ENCODE measurements around the gene HAUS3. TPM values are rescaled to one million over a fixed set of nuclear protein-coding genes. Genes with fewer than 3 reads are reported as not detected.

The HAUS3 gene
- total and polyA plus RNA-seq, 2 experiments from 2014 or later: 21.4 to 36.0 TPM

DNA sequence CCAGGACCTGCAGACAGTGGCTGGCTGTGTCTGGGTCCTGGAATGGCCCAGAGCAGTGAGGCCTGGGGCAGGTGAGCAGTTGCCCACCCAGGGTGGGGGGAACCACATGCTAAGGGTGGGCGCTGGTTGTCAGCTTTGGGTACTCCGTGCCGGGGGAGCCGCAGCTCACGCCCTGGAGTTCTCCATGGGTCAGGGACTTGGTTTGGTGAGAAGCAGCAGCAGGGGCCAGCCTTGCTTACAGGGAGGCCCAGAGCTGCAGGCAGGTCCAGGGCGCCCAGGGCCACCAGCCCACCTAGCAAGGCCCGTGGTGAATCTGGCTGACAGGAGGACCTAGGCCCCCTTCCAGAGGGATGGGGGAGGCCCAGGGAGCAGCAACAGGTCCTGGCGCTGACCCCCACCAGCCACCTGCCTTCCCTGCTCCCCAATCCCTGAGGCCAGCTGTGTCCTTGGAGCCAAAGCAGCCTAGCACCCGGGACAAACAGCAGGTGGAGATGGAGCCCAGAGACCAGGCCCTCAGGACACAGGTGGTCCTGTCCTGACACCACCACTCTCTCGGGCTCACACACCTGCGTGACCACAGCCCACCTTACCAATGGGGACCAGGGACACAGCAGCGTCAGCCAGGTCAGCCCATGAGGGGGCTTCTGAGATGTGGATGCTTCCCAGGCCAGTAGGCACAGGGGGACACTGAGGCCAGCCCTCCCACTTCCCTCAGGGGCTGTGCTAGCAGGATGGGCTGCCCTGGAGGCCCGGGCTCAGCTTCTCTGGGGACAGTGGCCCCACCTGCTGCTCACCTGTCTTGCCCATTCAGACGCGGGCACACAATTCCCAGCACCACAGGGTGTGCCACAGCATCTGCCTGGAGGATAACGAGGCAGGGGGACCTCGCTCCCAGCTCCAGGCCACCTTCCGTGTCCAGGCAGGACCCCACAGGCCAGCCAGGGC is 16.4 kb upstream of the HAUS3 start:
- Mint-ChIP-seq H3K9me3 (no peaks in the 10 kb centered on the region), H3K27ac (no peak overlapping the region), H3K27me3 (ENCODE audit: insufficient read depth, low read depth, poor library complexity) (peaks cover 7% of the 10 kb centered on the region), H3K36me3 (ENCODE audit: low read depth) (no peaks in the 10 kb centered on the region; the same call in 2 of the 3 replicates), H3K4me1 (peaks cover 15% of the 10 kb centered on the region), H3K4me3 (no peak overlapping the region)
- H3F3A ChIP-seq (replicated peaks; ENCODE audit: low read depth): no peaks in the 10 kb centered on the region
- H3K9me2 ChIP-seq (ENCODE audit: insufficient read depth): no peaks in the 10 kb centered on the region
- H3K36me3 ChIP-seq (ENCODE audit: insufficient read depth): no peaks in the 10 kb centered on the region
- H3K4me2 ChIP-seq: no peak overlapping the region
- H4K20me1 ChIP-seq (replicated peaks; ENCODE audit: insufficient read depth): no peaks in the 10 kb centered on the region
- DNase-seq (ENCODE audit: low spot score): no peak
- ATAC-seq: no peak
- TF ChIP-seq, protein P1, sequence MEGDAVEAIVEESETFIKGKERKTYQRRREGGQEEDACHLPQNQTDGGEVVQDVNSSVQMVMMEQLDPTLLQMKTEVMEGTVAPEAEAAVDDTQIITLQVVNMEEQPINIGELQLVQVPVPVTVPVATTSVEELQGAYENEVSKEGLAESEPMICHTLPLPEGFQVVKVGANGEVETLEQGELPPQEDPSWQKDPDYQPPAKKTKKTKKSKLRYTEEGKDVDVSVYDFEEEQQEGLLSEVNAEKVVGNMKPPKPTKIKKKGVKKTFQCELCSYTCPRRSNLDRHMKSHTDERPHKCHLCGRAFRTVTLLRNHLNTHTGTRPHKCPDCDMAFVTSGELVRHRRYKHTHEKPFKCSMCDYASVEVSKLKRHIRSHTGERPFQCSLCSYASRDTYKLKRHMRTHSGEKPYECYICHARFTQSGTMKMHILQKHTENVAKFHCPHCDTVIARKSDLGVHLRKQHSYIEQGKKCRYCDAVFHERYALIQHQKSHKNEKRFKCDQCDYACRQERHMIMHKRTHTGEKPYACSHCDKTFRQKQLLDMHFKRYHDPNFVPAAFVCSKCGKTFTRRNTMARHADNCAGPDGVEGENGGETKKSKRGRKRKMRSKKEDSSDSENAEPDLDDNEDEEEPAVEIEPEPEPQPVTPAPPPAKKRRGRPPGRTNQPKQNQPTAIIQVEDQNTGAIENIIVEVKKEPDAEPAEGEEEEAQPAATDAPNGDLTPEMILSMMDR (conservative IDR thresholded peaks at IDR 0.05; ENCODE audit: low read depth in 2 of 2): no peak
- TF ChIP-seq EZH2phosphoT487 (IDR thresholded peaks at IDR 0.05; ENCODE audit: unreplicated experiment) (no peak), CREB1 (CRISPR knock-in tag; IDR thresholded peaks at IDR 0.05; ENCODE audit: low read depth) (no peak), NANOG (IDR thresholded peaks at IDR 0.05; ENCODE audit: borderline replicate concordance) (no peak), POLR2AphosphoS5 (IDR thresholded peaks at IDR 0.05; ENCODE audit: low read depth) (no peak), EZH2 (IDR thresholded peaks at IDR 0.05; ENCODE audit: low read depth, unreplicated experiment) (no peak), JUNB (IDR thresholded peaks at IDR 0.05; ENCODE audit: unreplicated experiment) (no peak)
- TF ChIP-seq, protein P2, sequence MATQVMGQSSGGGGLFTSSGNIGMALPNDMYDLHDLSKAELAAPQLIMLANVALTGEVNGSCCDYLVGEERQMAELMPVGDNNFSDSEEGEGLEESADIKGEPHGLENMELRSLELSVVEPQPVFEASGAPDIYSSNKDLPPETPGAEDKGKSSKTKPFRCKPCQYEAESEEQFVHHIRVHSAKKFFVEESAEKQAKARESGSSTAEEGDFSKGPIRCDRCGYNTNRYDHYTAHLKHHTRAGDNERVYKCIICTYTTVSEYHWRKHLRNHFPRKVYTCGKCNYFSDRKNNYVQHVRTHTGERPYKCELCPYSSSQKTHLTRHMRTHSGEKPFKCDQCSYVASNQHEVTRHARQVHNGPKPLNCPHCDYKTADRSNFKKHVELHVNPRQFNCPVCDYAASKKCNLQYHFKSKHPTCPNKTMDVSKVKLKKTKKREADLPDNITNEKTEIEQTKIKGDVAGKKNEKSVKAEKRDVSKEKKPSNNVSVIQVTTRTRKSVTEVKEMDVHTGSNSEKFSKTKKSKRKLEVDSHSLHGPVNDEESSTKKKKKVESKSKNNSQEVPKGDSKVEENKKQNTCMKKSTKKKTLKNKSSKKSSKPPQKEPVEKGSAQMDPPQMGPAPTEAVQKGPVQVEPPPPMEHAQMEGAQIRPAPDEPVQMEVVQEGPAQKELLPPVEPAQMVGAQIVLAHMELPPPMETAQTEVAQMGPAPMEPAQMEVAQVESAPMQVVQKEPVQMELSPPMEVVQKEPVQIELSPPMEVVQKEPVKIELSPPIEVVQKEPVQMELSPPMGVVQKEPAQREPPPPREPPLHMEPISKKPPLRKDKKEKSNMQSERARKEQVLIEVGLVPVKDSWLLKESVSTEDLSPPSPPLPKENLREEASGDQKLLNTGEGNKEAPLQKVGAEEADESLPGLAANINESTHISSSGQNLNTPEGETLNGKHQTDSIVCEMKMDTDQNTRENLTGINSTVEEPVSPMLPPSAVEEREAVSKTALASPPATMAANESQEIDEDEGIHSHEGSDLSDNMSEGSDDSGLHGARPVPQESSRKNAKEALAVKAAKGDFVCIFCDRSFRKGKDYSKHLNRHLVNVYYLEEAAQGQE (IDR thresholded peaks at IDR 0.05; ENCODE audit: unreplicated experiment): no peak
- TF ChIP-seq, protein P3, sequence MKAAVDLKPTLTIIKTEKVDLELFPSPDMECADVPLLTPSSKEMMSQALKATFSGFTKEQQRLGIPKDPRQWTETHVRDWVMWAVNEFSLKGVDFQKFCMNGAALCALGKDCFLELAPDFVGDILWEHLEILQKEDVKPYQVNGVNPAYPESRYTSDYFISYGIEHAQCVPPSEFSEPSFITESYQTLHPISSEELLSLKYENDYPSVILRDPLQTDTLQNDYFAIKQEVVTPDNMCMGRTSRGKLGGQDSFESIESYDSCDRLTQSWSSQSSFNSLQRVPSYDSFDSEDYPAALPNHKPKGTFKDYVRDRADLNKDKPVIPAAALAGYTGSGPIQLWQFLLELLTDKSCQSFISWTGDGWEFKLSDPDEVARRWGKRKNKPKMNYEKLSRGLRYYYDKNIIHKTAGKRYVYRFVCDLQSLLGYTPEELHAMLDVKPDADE (IDR thresholded peaks at IDR 0.05): no peak
- TF ChIP-seq, protein P4, sequence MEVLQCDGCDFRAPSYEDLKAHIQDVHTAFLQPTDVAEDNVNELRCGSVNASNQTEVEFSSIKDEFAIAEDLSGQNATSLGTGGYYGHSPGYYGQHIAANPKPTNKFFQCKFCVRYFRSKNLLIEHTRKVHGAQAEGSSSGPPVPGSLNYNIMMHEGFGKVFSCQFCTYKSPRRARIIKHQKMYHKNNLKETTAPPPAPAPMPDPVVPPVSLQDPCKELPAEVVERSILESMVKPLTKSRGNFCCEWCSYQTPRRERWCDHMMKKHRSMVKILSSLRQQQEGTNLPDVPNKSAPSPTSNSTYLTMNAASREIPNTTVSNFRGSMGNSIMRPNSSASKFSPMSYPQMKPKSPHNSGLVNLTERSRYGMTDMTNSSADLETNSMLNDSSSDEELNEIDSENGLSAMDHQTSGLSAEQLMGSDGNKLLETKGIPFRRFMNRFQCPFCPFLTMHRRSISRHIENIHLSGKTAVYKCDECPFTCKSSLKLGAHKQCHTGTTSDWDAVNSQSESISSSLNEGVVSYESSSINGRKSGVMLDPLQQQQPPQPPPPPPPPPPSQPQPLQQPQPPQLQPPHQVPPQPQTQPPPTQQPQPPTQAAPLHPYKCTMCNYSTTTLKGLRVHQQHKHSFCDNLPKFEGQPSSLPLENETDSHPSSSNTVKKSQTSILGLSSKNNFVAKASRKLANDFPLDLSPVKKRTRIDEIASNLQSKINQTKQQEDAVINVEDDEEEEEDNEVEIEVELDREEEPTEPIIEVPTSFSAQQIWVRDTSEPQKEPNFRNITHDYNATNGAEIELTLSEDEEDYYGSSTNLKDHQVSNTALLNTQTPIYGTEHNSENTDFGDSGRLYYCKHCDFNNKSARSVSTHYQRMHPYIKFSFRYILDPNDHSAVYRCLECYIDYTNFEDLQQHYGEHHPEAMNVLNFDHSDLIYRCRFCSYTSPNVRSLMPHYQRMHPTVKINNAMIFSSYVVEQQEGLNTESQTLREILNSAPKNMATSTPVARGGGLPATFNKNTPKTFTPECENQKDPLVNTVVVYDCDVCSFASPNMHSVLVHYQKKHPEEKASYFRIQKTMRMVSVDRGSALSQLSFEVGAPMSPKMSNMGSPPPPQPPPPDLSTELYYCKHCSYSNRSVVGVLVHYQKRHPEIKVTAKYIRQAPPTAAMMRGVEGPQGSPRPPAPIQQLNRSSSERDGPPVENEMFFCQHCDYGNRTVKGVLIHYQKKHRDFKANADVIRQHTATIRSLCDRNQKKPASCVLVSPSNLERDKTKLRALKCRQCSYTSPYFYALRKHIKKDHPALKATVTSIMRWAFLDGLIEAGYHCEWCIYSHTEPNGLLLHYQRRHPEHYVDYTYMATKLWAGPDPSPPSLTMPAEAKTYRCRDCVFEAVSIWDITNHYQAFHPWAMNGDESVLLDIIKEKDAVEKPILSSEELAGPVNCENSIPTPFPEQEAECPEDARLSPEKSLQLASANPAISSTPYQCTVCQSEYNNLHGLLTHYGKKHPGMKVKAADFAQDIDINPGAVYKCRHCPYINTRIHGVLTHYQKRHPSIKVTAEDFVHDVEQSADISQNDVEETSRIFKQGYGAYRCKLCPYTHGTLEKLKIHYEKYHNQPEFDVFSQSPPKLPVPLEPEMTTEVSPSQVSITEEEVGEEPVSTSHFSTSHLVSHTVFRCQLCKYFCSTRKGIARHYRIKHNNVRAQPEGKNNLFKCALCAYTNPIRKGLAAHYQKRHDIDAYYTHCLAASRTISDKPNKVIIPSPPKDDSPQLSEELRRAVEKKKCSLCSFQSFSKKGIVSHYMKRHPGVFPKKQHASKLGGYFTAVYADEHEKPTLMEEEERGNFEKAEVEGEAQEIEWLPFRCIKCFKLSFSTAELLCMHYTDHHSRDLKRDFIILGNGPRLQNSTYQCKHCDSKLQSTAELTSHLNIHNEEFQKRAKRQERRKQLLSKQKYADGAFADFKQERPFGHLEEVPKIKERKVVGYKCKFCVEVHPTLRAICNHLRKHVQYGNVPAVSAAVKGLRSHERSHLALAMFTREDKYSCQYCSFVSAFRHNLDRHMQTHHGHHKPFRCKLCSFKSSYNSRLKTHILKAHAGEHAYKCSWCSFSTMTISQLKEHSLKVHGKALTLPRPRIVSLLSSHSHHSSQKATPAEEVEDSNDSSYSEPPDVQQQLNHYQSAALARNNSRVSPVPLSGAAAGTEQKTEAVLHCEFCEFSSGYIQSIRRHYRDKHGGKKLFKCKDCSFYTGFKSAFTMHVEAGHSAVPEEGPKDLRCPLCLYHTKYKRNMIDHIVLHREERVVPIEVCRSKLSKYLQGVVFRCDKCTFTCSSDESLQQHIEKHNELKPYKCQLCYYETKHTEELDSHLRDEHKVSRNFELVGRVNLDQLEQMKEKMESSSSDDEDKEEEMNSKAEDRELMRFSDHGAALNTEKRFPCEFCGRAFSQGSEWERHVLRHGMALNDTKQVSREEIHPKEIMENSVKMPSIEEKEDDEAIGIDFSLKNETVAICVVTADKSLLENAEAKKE (CRISPR knock-in tag; IDR thresholded peaks at IDR 0.05): no peak
- 0 out of 2 replicates have a peak, but pooled peaks cover under 1% of the 10 kb centered on the region for H3K27me3 ChIP-seq (ENCODE audit: insufficient read depth)
- no peaks in the 10 kb centered on the region for H3K79me2 ChIP-seq (replicated peaks; ENCODE audit: insufficient read depth)
- H3K4me1 ChIP-seq (ENCODE audit: insufficient read depth): peaks cover 5% of the 10 kb centered on the region; the same call in 1 of the 2 replicates
- no peak overlapping the region for H3K4me3 ChIP-seq
- no peak overlapping the region for H3K27ac ChIP-seq (ENCODE audit: low read depth)
- H2AFZ ChIP-seq: no peak overlapping the region
